Cardiac fibroblast (primary cell): ENCODE data around the gene PDE11A.

Experiments
- DNase-seq, 2 donors: peaks; one replicate each; pipeline versions ENCODE4 v3.0.0 to v3.0.0-alpha.2; 2010; ENCODE audit warnings: low read depth in 2 of 2
- H3K4me3 ChIP-seq, 2 donors: replicated peaks in 1 of 2; 1 replicate in 1 of 2; 2 replicates in 1 of 2; pipeline ENCODE4 v1.5.1; 2011; ENCODE audit warnings: low read depth in 2 of 2, low read length in 2 of 2, mild to moderate bottlenecking in 2 of 2, moderate library complexity in 1 of 2
- TF ChIP-seq, protein P1 (sequence below): IDR thresholded peaks from one replicate; pipeline ENCODE4 v1.5.1; 2011; ENCODE audit warnings: low read depth, mild to moderate bottlenecking, low read length, inconsistent platforms

Gene PDE11A

DNA sequence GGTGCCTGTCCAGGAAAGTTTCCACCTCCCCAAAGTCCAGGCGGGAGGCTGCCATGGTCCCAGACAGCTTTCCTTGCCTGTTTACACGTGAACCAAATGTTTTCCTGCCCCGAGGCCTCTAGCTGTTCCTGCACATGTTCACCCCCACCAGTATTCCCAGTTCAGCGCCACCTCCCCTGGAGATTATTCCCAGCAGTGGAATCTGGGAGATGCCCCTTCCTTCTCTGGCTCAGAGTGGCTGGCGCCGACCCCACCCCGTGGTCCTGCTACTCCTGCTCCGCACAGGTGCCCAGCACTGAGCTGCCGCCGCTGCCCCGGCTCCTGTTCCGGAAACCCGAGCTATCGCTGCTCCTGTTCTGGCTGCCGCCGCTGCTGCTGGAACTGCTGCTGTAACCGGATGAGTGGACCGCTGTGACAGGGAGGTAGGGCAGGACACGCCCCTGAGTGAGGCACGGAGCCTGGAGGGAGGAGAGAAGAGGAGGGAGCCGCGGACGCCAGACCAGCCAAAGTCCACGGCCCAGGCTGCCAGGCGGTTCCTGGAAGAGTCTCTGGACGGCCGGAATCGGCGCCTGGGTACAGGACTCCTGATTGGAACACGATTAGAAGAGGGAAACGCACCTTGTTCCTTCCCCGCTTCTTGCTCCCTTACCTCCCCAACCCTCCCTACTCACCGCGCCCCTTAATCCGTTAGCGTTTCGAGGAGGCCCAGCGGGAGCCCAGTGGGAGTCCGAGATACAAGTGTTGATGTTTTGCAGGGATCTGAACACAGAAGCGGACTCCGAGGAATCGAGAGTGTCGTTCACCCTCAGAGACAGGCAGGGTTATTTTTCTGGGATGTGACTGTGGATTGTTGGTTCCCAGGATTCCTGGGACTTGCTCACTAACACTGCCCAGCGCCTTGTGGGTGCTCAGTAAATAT lies at the start of gene PDE11A:
PDE11A (minus strand) TSS at position 395 of the 919 bp plus-strand sequence; CDS start at position 55, 340 bp downstream.
- H3K4me3 ChIP-seq: peak within 1 kb of the TSS; percentile 48 to 51
- DNase-seq: peak; percentile 64 to 68
- TF ChIP-seq, protein P1, sequence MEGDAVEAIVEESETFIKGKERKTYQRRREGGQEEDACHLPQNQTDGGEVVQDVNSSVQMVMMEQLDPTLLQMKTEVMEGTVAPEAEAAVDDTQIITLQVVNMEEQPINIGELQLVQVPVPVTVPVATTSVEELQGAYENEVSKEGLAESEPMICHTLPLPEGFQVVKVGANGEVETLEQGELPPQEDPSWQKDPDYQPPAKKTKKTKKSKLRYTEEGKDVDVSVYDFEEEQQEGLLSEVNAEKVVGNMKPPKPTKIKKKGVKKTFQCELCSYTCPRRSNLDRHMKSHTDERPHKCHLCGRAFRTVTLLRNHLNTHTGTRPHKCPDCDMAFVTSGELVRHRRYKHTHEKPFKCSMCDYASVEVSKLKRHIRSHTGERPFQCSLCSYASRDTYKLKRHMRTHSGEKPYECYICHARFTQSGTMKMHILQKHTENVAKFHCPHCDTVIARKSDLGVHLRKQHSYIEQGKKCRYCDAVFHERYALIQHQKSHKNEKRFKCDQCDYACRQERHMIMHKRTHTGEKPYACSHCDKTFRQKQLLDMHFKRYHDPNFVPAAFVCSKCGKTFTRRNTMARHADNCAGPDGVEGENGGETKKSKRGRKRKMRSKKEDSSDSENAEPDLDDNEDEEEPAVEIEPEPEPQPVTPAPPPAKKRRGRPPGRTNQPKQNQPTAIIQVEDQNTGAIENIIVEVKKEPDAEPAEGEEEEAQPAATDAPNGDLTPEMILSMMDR: no peak

DNA sequence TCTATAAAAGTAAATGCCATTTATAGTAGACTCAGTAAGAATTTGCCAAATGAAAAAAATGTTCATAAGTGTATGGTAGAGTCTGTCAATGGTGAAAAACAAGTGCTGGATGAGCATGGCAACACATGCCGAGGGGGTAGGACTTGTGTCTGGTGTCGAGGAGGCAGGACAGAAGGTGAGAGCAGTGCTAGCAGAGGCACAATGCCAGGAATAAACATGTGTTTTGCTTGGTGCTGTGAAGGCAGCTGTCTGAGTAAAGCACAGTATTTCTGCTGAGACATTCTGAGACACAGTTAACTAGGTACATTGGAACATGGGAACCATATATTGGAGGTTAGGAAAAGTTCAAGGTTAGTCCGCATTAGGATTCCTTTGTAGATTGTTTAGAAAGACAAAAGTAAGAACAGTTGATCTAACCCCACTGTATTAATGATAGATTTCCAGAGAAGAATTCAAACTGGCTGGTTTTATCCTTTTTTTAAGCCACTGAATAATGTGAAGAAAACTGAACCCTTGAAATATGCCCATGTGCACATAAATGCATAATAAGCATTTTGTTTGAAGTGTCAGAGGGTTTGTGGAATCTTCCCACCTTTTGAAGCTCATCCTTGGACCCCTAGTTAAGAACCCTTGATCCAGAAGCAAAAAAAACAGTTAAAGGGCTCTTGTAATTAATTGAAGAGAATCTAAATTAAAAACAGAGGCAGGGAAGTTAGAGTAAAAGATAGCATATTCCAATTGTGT lies 46.8 kb upstream of the PDE11A start:
- TF ChIP-seq, protein P1: no peak
- H3K4me3 ChIP-seq: no peak overlapping the region
- DNase-seq: no peak

DNA sequence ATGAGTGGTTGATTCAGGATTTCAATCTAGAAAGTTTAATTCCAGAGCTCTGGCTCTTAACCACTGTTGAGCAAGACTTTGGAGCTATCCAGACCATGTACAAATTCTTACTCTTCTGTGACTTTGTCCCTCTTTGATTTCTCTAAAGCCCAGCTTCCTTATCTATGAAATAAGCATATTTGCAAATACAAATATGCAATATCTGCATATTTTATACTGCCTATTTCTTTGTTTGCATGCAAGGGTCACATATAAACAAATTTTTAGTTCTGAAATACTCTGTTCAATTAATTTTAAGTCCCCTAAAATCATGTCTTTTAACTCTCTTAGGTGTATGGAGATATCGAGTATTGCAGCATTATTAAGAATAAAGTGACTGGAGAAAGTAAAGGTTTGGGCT lies 45.1 kb upstream of the PDE11A start:
- TF ChIP-seq, protein P1: no peak
- no peak for DNase-seq
- no peak overlapping the region for H3K4me3 ChIP-seq

DNA sequence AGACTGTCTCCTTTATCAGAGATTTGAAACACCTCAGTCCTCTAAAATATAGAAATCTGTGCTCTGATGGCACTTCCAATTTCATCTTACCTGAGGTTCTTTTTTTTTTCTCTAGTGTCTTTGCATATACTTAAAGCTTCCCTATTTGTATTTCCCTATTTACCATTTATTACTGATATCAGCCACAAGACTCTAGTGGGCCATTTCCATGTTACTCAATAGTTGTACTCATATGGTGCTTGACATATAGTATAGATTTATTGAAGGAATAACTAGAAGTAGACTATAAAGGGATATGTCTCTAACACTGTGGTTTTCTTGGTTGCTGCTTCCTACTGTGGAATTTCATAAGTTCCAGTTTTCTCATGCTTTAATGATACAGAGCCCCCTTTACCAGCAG lies 42.7 kb upstream of the PDE11A start:
- H3K4me3 ChIP-seq: no peak overlapping the region
- TF ChIP-seq, protein P1: no peak

DNA sequence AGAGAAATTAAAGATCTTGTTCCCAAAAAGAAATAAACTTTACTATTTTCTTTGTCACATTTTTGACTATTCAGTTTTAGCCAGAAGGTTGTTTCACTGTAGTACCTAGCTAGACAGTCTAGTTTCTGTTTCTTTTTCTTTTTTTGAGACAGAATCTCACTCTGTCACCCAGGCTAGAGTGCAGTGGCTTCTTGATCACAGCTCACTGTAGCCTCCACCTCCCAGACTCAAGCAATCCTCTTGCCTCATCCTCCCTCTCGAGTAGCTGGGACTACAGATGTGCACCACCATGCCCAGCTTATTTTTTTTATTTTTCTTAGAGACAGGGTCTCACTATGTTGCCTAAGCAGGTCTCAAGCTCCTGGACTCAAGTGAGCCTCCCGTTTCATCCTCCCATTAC lies 41.9 kb upstream of the PDE11A start:
- no peak for DNase-seq
- TF ChIP-seq, protein P1: no peak
- H3K4me3 ChIP-seq: no peak overlapping the region

More for the DNA sequence above, 42.7 kb upstream of the PDE11A start:
- no peak for DNase-seq

DNA sequence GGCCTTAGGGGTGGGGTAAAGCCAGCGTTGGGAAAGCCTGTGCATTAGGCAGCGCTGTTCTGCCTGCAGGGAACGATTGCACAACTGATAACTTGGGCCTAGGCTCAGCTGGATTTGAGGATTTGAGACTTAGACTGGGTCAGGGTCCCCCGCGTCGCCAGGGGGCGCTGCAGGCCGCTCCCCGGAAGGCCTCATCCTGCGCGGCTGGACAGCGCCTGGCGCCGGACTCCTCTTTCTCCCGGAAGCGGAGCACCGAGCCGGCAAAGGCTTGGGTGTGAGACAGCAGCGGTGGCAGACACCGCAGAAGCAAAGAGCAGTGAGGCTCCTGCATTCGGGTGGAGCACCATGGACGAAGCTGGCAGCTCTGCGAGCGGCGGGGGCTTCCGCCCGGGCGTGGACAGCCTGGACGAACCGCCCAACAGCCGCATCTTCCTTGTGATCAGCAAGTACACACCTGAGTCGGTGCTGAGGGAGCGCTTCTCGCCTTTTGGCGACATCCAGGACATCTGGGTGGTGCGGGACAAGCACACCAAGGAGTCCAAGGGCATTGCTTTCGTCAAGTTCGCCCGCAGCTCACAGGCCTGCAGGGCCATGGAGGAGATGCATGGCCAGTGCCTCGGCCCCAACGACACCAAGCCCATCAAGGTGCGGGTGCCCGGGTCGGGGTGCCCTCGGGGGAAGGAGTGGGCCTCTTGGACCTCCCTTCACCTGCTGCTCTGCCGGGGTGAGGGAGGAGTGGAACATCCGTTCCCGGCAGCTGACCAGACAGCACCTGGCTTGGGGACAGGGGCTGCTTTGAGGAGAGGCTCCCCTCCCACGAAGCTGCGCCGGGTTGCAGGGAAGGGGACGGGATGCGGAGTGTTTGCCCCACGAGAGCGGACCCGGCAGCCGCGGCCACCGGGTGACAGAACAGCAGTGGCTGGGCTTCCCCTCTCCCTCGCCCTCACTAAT lies 39.9 kb upstream of the PDE11A start, which contains the start of gene RBM45:
RBM45 (plus strand) TSS at position 236 of the 951 bp plus-strand sequence; CDS start at position 346, 110 bp downstream.
- DNase-seq: peak; percentile 95 to 96
- TF ChIP-seq, protein P1: peak; percentile 97
- H3K4me3 ChIP-seq: peak within 1 kb of the TSS; percentile 93 to 98
